Choroid plexus epithelial cell (primary cell): ENCODE results near the gene IMMP2L.
"Not testable (repeated sequence)": the region's sequence is repeated elsewhere in the genome, so short reads cannot be mapped to it uniquely, and the experiment has no call there.

Experiments used
- DNase-seq: peaks from one replicate; pipeline ENCODE4 v3.0.0-alpha.2; 2010; ENCODE audit warnings: low read depth
- H3K4me3 ChIP-seq: 2 replicates; pipeline ENCODE4 v1.5.1; 2011; ENCODE audit warnings: low read depth, mild to moderate bottlenecking, control low read depth, low read length, moderate library complexity
- CTCF ChIP-seq: conservative IDR thresholded peaks from 2 replicates; pipeline ENCODE4 v1.5.1; 2011; ENCODE audit warnings: low read depth, mild to moderate bottlenecking, control low read depth, inconsistent platforms, low read length, moderate library complexity

Gene IMMP2L

DNA sequence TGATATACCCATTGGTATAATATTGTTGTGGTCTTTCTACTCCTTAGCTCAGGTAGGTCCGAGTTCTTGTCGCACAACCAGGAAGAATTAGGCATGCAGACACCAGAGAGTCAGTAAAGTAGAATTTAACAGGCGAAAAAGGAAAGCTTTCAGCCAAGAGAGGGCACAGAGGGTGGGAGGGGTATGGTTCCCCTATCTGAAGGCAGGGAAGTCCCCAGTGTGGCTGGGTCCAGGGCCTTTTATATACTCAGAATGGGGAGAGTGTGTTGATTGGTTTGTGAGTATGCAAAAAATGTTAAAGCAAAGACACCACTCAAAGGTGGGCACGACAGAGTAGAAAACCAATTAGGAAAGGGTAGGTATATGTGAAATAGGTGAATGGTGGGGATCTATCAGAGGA, 53.9 kb downstream of the IMMP2L start:
- no peak overlapping the region for H3K4me3 ChIP-seq
- no peak for TF ChIP-seq CTCF
- no peak for DNase-seq

DNA sequence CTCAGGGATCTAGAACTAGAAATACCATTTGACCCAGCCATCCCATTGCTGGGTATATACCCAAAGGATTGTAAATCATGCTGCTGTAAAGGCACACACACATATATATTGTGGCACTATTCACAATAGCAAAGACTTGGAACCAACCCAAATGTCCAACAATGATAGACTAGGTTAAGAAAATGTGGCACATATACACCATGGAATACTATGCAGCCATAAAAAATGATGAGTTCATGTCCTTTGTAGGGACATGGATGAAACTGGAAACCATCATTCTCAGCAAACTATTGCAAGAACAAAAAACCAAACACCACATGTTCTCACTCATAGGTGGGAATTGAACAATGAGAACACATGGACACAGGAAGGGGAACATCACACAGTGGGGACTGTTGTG, 56.9 kb downstream of the IMMP2L start:
- not testable (repeated sequence) for H3K4me3 ChIP-seq, DNase-seq

- not testable (repeated sequence) for DNase-seq, H3K4me3 ChIP-seq
These were observed 60.5 kb downstream of the IMMP2L start for GRCh38 chr7:111501799-111502198.

- no peak overlapping the region for H3K4me3 ChIP-seq
- peak; percentile 4 for TF ChIP-seq CTCF
- DNase-seq = peak; percentile 89
These were observed 63.3 kb downstream of the IMMP2L start for GRCh38 chr7:111499027-111499426.

DNA sequence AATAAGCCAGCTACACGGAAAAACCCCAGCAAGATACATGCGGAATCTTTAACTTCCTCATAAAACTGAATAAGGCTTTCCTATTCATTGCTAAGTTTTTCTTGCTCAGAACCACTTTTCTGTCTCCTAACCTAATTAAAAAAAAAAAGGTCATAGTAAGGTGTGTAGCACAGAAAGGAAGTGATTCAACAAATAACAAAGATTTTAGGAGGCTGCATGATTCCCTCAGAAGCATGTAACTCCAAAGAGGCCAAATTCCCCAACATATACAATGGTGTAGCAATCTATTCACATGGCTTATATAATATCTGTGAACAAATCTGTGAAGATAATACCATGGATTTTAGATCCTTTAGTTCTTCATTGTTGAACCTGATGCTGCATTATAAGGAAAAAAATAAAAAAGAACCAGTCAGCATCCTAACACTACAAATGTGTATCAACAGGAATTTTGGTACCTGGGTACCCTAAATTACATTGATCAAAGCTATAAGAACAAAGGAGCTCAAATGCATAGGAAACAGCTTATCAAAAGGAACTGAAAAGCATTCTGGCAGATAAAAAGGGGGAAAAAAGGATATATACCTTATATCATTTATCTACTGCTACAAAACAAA, 63.8 kb downstream of the IMMP2L start:
- no peak overlapping the region for H3K4me3 ChIP-seq
- no peak for TF ChIP-seq CTCF
- DNase-seq = no peak

GRCh38 chr7:111495173-111495810, 67.0 kb downstream of the IMMP2L start:
- DNase-seq = no peak
- no peak for TF ChIP-seq CTCF
- no peak overlapping the region for H3K4me3 ChIP-seq

- no peak for DNase-seq
- no peak for TF ChIP-seq CTCF
- H3K4me3 ChIP-seq = no peak overlapping the region
These were observed 70.1 kb downstream of the IMMP2L start for GRCh38 chr7:111492234-111492633.

- H3K4me3 ChIP-seq = no peak overlapping the region
- peak; percentile 82 for DNase-seq
- TF ChIP-seq CTCF = peak; percentile 77
These were observed 75.7 kb downstream of the IMMP2L start for GRCh38 chr7:111486472-111487142.
